Right forelimb (tissue), 1 donor: Measurements from ENCODE around the gene RYR3.

Experiments
- DNase-seq: peaks from one replicate; pipeline ENCODE4 v3.0.0-alpha.2; 2018

The RYR3 gene

GRCh38 chr15:33662014-33662413 lies 351.2 kb downstream of the RYR3 start:
- no peak for DNase-seq

- no peak for DNase-seq
Measured at GRCh38 chr15:33664947-33665346, 354.2 kb downstream of the RYR3 start.

GRCh38 chr15:33670567-33670966 lies 359.8 kb downstream of the RYR3 start:
- DNase-seq = no peak

GRCh38 chr15:33671456-33671855 lies 360.7 kb downstream of the RYR3 start:
- no peak for DNase-seq

- DNase-seq = no peak
Measured at GRCh38 chr15:33675246-33675645, 364.5 kb downstream of the RYR3 start.

- DNase-seq = no peak
Measured at GRCh38 chr15:33677238-33677830, 366.6 kb downstream of the RYR3 start.

- DNase-seq = no peak
Measured at GRCh38 chr15:33678176-33678575, 367.4 kb downstream of the RYR3 start.

GRCh38 chr15:33678602-33679001 lies 367.8 kb downstream of the RYR3 start:
- DNase-seq = no peak

GRCh38 chr15:33679061-33679460 lies 368.3 kb downstream of the RYR3 start:
- no peak for DNase-seq

GRCh38 chr15:33680336-33680735 lies 369.6 kb downstream of the RYR3 start:
- DNase-seq = no peak

- DNase-seq = no peak
Measured at GRCh38 chr15:33693166-33693800, 382.5 kb downstream of the RYR3 start.

- DNase-seq = no peak
Measured at GRCh38 chr15:33698126-33698525, 387.4 kb downstream of the RYR3 start.

GRCh38 chr15:33699145-33699544 lies 388.4 kb downstream of the RYR3 start:
- DNase-seq = no peak

GRCh38 chr15:33699691-33700447 lies 389.1 kb downstream of the RYR3 start:
- no peak for DNase-seq

GRCh38 chr15:33700695-33701303 lies 390.0 kb downstream of the RYR3 start:
- peak; percentile 83 for DNase-seq

- no peak for DNase-seq
Measured at GRCh38 chr15:33701304-33701696, 390.5 kb downstream of the RYR3 start.

GRCh38 chr15:33706173-33706572 lies 395.4 kb downstream of the RYR3 start:
- no peak for DNase-seq

GRCh38 chr15:33710748-33711147 lies 400.0 kb downstream of the RYR3 start:
- DNase-seq = no peak

- DNase-seq = no peak
Measured at GRCh38 chr15:33716025-33716424, 405.3 kb downstream of the RYR3 start.

GRCh38 chr15:33720952-33721351 lies 410.2 kb downstream of the RYR3 start:
- no peak for DNase-seq

GRCh38 chr15:33722005-33722672 lies 411.4 kb downstream of the RYR3 start:
- no peak for DNase-seq

GRCh38 chr15:33722673-33723015 lies 411.9 kb downstream of the RYR3 start:
- DNase-seq = no peak

- DNase-seq = no peak
Measured at GRCh38 chr15:33724321-33725036, 413.7 kb downstream of the RYR3 start.
